Keratinocyte (primary cell): Measurements from ENCODE around the gene ZNF516.
A peak's percentile ranks its signal among the peaks of the same experiment; 100 is the strongest.

Source experiments
- CTCF ChIP-seq, 3 experiments: IDR thresholded peaks in 1 of 3; conservative IDR thresholded peaks in 1 of 3; optimal IDR thresholded peaks in 1 of 3; 2 replicates in 2 of 3; 3 replicates in 1 of 3; pipeline versions ENCODE3 to v1.5.1; 2011; ENCODE audit warnings: low read length in 3 of 3, mild to moderate bottlenecking in 3 of 3, moderate library complexity in 2 of 3, control low read depth in 1 of 3, inconsistent platforms in 1 of 3; ENCODE audit not compliant: insufficient read depth in 2 of 3; ENCODE audit errors: extremely low read depth in 1 of 3
- EZH2 ChIP-seq: IDR thresholded peaks from one replicate; pipeline ENCODE4 v1.6.1; 2012; ENCODE audit warnings: inconsistent platforms, mild to moderate bottlenecking, low read length, moderate library complexity

- TF ChIP-seq CTCF (optimal IDR thresholded peaks at IDR 0.05 in 1 of 3, IDR thresholded peaks at IDR 0.05 in 1 of 3, conservative IDR thresholded peaks at IDR 0.05 in 1 of 3; ENCODE audit: extremely low read depth in 1 of 3, insufficient read depth in 2 of 3, low read length in 3 of 3) = peak in 2 of 3 experiments; percentile 32 to 61
- TF ChIP-seq EZH2 = no peak
Observed at GRCh38 chr18:76459687-76460350, 35.2 kb downstream of the ZNF516 start.
